K562 (cell line): ENCODE measurements around the gene SERPINE1. TPM values are rescaled to one million over a fixed set of nuclear protein-coding genes. Genes with fewer than 3 reads are reported as not detected.
A peak's percentile ranks its signal among the peaks of the same experiment; 100 is the strongest.

Experiments used
- CREM ChIP-seq: IDR thresholded peaks from 2 replicates; pipeline ENCODE4 v1.6.1; 2014; ENCODE audit warnings: antibody characterized with exemption, low read depth
- DEAF1 ChIP-seq: fragments of 450-650 bp; formaldehyde crosslinking; IDR thresholded peaks from 2 replicates; pipeline ENCODE4 v1.4.0; 2020; ENCODE audit warnings: mild to moderate bottlenecking, moderate library complexity
- FOXJ2 ChIP-seq: fragments of 200-800 bp; sonication (Bioruptor generic); IDR thresholded peaks from 2 replicates; pipeline ENCODE4 v1.6.1; 2016; ENCODE audit warnings: missing genetic modification characterization, missing compliant biosample characterization
- FOXK2 ChIP-seq, 2 experiments: fragments of 450-650 bp; IDR thresholded peaks in 1 of 2; conservative IDR thresholded peaks in 1 of 2; 2 replicates each; pipeline ENCODE4 v1.6.1; 2016; ENCODE audit warnings: low read depth in 2 of 2, mild to moderate bottlenecking in 1 of 2
- HMGN3 ChIP-seq: IDR thresholded peaks from 2 replicates; pipeline ENCODE4 v1.6.1; 2011; ENCODE audit warnings: borderline replicate concordance, low read depth, mild to moderate bottlenecking, mixed read lengths, low read length; ENCODE audit not compliant: insufficient read length; ENCODE audit errors: extremely low read depth
- HOXB6 ChIP-seq: fragments of 250-450 bp; sonication (Bioruptor Pico); IDR thresholded peaks from 2 replicates; pipeline ENCODE4 v1.5.1; 2022; ENCODE audit warnings: mild to moderate bottlenecking, borderline replicate concordance
- MAZ ChIP-seq, 2 experiments: fragments of 450-650 bp in 1 of 2; sonication (generic) in 1 of 2; formaldehyde crosslinking; IDR thresholded peaks in 1 of 2; conservative IDR thresholded peaks in 1 of 2; 2 replicates each; pipeline versions ENCODE4 v1.4.0 to v1.5.0; 2020; ENCODE audit warnings: mild to moderate bottlenecking in 1 of 2, missing genetic modification reagents in 1 of 2
- MECOM ChIP-seq: fragments of 250-450 bp; sonication (Bioruptor Pico); IDR thresholded peaks from 2 replicates; pipeline ENCODE4 v1.8.0; 2022; ENCODE audit warnings: inconsistent platforms
- NCOA4 ChIP-seq: fragments of 450-650 bp; IDR thresholded peaks from 2 replicates; pipeline ENCODE4 v1.6.1; 2018; ENCODE audit warnings: mild to moderate bottlenecking; ENCODE audit not compliant: partially characterized antibody
- RFX1 ChIP-seq: fragments of 450-650 bp; IDR thresholded peaks from 2 replicates; pipeline ENCODE4 v1.6.1; 2016; ENCODE audit warnings: mild to moderate bottlenecking, moderate library complexity
- SRF ChIP-seq, 2 experiments: fragments of 250-450, 450-650 bp in 1 of 2; sonication (Bioruptor Pico) in 1 of 2; sonication (generic) in 1 of 2; formaldehyde crosslinking; IDR thresholded peaks; 2 replicates each; pipeline versions ENCODE4 v1.5.0 to v1.5.1; 2020 to 2022; ENCODE audit warnings: mild to moderate bottlenecking in 1 of 2, missing genetic modification reagents in 1 of 2
- TCF7L2 ChIP-seq: fragments of 150-350 bp; IDR thresholded peaks from 2 replicates; pipeline ENCODE4 v1.6.1; 2016; ENCODE audit warnings: low read depth, mild to moderate bottlenecking, low read length, moderate library complexity
- TFE3 ChIP-seq: fragments of 450-650 bp; formaldehyde crosslinking; IDR thresholded peaks from 2 replicates; pipeline ENCODE4 v1.4.0; 2020; ENCODE audit warnings: mild to moderate bottlenecking, mixed read lengths
- TGIF2 ChIP-seq: sonication (generic); formaldehyde crosslinking; IDR thresholded peaks from 2 replicates; pipeline ENCODE4 v1.8.1; 2022; ENCODE audit warnings: mild to moderate bottlenecking, missing genetic modification reagents, moderate library complexity
- U2AF2 ChIP-seq: fragments of 200-400 bp; formaldehyde crosslinking; optimal IDR thresholded peaks from 2 replicates; pipeline ENCODE3; 2017; ENCODE audit warnings: low read depth, mild to moderate bottlenecking, low read length
- WHSC1 ChIP-seq: IDR thresholded peaks from one replicate; pipeline ENCODE4 v1.6.1; 2012; ENCODE audit warnings: low read length, control low read depth, inconsistent platforms
- ZC3H11A ChIP-seq: IDR thresholded peaks from 2 replicates; pipeline ENCODE4 v1.6.1; 2012; ENCODE audit warnings: low read depth, low read length, improper control_type of control experiment
- ZNF232 ChIP-seq: sonication (generic); formaldehyde crosslinking; IDR thresholded peaks from 2 replicates; pipeline ENCODE4 v1.8.0; 2022; ENCODE audit warnings: mild to moderate bottlenecking, missing genetic modification reagents
- ZNF311 ChIP-seq: fragments of 250-450 bp; sonication (Bioruptor Pico); IDR thresholded peaks from 2 replicates; pipeline ENCODE4 v1.4.0; 2020; ENCODE audit warnings: mild to moderate bottlenecking, moderate library complexity
- ZNF589 ChIP-seq: fragments of 200-800 bp; sonication (Bioruptor generic); IDR thresholded peaks from 2 replicates; pipeline ENCODE4 v1.6.1; 2016; ENCODE audit warnings: low read depth, missing genetic modification characterization, missing compliant biosample characterization
- polyA plus RNA-seq, 8 experiments: library from polyadenylated mRNA; depleted of rRNA in 4 of 8; stranded (reverse) in 5 of 8; unstranded in 3 of 8; fragments of >200 nt; fragmentation: Nextera tagmentation in 2 of 8; fragmentation: Illumina TruSeq in 1 of 8; extraction: Ambion mirVana in 2 of 8; extraction: Trizol in 1 of 8; gene quantifications; 2 replicates each; pipeline versions ENCODE4 v1.2.1 to v1.2.3, GENCODE V29; 2011 to 2014; ENCODE audit warnings: inconsistent platforms in 1 of 8, missing spikeins in 1 of 8
- total RNA-seq, 7 experiments: library from RNA; depleted of rRNA in 6 of 7; stranded (reverse); fragments of >200 nt in 6 of 7; fragmentation: Illumina TruSeq in 2 of 7; extraction: Trizol in 2 of 7; gene quantifications; 2 replicates each; pipeline versions ENCODE4 v1.2.1 to v1.2.3, GENCODE V29; 2011 to 2021; ENCODE audit warnings: low replicate concordance in 1 of 7
- TF ChIP-seq, protein P1 (sequence below): fragments of 250-450 bp; sonication (Bioruptor Pico); IDR thresholded peaks from 2 replicates; pipeline ENCODE4 v1.5.0; 2022; ENCODE audit warnings: mild to moderate bottlenecking
- TF ChIP-seq, protein P2 (sequence below), 2 experiments: fragments of 450-650 bp; IDR thresholded peaks; 2 replicates each; pipeline ENCODE4 v1.6.1; 2016

SERPINE1 gene
- total and polyA plus RNA-seq, 9 of the 15 experiments (the other 6 are each of a cell fraction or from before 2014, with no cell fraction given): 0.22 to 4.8 (median 0.91) TPM

DNA sequence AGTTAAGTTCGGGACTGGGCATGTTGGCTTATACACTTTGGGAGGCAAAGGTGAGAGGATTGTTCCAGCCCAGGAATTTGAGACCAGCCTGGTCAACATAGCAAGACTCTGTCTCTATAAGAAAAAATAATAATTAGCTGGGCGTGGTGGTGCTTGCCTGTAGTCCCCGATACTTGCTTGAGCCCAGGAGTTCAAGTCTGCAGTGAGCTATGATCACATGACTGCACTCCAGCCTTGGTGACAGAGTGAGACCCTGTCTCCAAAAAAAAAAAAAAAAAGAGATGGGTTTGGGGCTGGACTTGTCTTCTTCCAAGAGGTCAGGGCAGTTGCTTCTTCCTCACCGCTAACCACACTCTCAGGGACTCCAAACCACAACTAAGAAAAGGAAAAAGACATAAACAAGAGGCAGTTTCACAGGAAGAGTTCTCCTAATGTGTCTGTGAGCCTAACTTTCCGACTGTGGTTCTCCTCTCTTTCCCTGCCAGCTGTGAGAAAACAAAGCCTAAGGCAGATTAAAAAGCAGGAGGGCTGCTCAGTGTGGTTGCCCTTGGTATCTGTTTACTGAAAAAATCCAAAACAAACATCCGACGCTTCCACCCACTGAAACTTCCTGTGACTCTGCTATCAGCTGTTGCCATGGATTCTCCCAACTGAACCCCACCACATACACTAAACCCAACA lies 2.4 kb upstream of the SERPINE1 start (continued):
- TF ChIP-seq U2AF2 (no peak), ZC3H11A (no peak), DEAF1 (CRISPR knock-in tag) (0 out of 2 replicates have a peak, but pooled peaks have one; percentile 15), MECOM (no peak), RFX1 (peak; percentile 68), TGIF2 (no peak), SRF (CRISPR knock-in tag; IDR thresholded peaks at IDR 0.05) (no peak), ZNF311 (CRISPR knock-in tag) (no peak), FOXJ2 (peak; percentile 93), HOXB6 (no peak), FOXK2 (conservative IDR thresholded peaks at IDR 0.05 in 1 of 2, IDR thresholded peaks at IDR 0.05 in 1 of 2; ENCODE audit: low read depth in 2 of 2) (peak; percentile 28 to 30; a peak in 1 of 4 replicates), TCF7L2 (no peak), CREM (no peak), WHSC1 (no peak), ZNF232 (no peak), HMGN3 (no peak), NCOA4 (no peak), MAZ (CRISPR knock-in tag; conservative IDR thresholded peaks at IDR 0.05 in 1 of 2, IDR thresholded peaks at IDR 0.05 in 1 of 2) (no peak), ZNF589 (CRISPR knock-in tag) (peak; percentile 84; the same call in 1 of the 2 replicates), TFE3 (CRISPR knock-in tag) (peak; percentile 82)
- TF ChIP-seq, protein P1, sequence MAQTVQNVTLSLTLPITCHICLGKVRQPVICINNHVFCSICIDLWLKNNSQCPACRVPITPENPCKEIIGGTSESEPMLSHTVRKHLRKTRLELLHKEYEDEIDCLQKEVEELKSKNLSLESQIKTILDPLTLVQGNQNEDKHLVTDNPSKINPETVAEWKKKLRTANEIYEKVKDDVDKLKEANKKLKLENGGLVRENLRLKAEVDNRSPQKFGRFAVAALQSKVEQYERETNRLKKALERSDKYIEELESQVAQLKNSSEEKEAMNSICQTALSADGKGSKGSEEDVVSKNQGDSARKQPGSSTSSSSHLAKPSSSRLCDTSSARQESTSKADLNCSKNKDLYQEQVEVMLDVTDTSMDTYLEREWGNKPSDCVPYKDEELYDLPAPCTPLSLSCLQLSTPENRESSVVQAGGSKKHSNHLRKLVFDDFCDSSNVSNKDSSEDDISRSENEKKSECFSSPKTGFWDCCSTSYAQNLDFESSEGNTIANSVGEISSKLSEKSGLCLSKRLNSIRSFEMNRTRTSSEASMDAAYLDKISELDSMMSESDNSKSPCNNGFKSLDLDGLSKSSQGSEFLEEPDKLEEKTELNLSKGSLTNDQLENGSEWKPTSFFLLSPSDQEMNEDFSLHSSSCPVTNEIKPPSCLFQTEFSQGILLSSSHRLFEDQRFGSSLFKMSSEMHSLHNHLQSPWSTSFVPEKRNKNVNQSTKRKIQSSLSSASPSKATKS: no peak
- TF ChIP-seq, protein P2, sequence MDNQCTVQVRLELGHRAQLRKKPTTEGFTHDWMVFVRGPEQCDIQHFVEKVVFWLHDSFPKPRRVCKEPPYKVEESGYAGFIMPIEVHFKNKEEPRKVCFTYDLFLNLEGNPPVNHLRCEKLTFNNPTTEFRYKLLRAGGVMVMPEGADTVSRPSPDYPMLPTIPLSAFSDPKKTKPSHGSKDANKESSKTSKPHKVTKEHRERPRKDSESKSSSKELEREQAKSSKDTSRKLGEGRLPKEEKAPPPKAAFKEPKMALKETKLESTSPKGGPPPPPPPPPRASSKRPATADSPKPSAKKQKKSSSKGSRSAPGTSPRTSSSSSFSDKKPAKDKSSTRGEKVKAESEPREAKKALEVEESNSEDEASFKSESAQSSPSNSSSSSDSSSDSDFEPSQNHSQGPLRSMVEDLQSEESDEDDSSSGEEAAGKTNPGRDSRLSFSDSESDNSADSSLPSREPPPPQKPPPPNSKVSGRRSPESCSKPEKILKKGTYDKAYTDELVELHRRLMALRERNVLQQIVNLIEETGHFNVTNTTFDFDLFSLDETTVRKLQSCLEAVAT (IDR thresholded peaks at IDR 0.05): peak in 1 of 2 experiments; percentile 34; a peak in 1 of 4 replicates
